ENCODE results near the gene C1QTNF6.
A peak's percentile ranks its signal among the peaks of the same experiment; 100 is the strongest.

C1QTNF6 gene

GRCh38 chr22:37162221-37163095, 25.6 kb downstream of the C1QTNF6 start:
- Histone ChIP-seq H3K9me3 (ENCODE audit: control insufficient read depth, low read length) (no peaks in the 10 kb centered on the region), H3K4me3 (ENCODE audit: insufficient read depth, low read depth, low read length, poor library complexity, severe bottlenecking) (peak overlapping the region; percentile 1), H3K27ac (ENCODE audit: insufficient read depth, low read length, poor library complexity, severe bottlenecking) (peak overlapping the region; percentile 65), H3K27me3 (replicated peaks; ENCODE audit: control insufficient read depth, insufficient read depth, low read length, poor library complexity, severe bottlenecking) (no peaks in the 10 kb centered on the region), H3K36me3 (ENCODE audit: control insufficient read depth, insufficient read depth, low read length) (no peaks in the 10 kb centered on the region), H3K4me1 (ENCODE audit: control insufficient read depth, insufficient read depth, low read length, poor library complexity, severe bottlenecking) (peaks cover 37% of the 10 kb centered on the region)
- peak; percentile 47 to 52 (median 51) for DNase-seq

- no peaks in the 10 kb centered on the region for H3K9me3 ChIP-seq (ENCODE audit: control insufficient read depth, low read length)
- no peaks in the 10 kb centered on the region for H3K27me3 ChIP-seq (replicated peaks; ENCODE audit: control insufficient read depth, insufficient read depth, low read length, poor library complexity, severe bottlenecking)
- DNase-seq: no peak
- H3K4me1 ChIP-seq (ENCODE audit: control insufficient read depth, insufficient read depth, low read length, poor library complexity, severe bottlenecking): peaks cover 28% of the 10 kb centered on the region
- H3K36me3 ChIP-seq (ENCODE audit: control insufficient read depth, insufficient read depth, low read length): no peaks in the 10 kb centered on the region
- no peak overlapping the region for H3K4me3 ChIP-seq (ENCODE audit: insufficient read depth, low read depth, low read length, poor library complexity, severe bottlenecking)
- H3K27ac ChIP-seq (ENCODE audit: insufficient read depth, low read length, poor library complexity, severe bottlenecking): peak overlapping the region; percentile 65
Observed at GRCh38 chr22:37161443-37161842, 26.6 kb downstream of the C1QTNF6 start.

- H3K9me3 ChIP-seq (ENCODE audit: control insufficient read depth, low read length): no peaks in the 10 kb centered on the region
- no peak for DNase-seq
- H3K27me3 ChIP-seq (replicated peaks; ENCODE audit: control insufficient read depth, insufficient read depth, low read length, poor library complexity, severe bottlenecking): no peaks in the 10 kb centered on the region
- H3K27ac ChIP-seq (ENCODE audit: insufficient read depth, low read length, poor library complexity, severe bottlenecking): no peak overlapping the region
- no peak overlapping the region for H3K4me3 ChIP-seq (ENCODE audit: insufficient read depth, low read depth, low read length, poor library complexity, severe bottlenecking)
- no peaks in the 10 kb centered on the region for H3K36me3 ChIP-seq (ENCODE audit: control insufficient read depth, insufficient read depth, low read length)
- peaks cover 22% of the 10 kb centered on the region for H3K4me1 ChIP-seq (ENCODE audit: control insufficient read depth, insufficient read depth, low read length, poor library complexity, severe bottlenecking)
Observed at GRCh38 chr22:37160027-37160426, 28.0 kb downstream of the C1QTNF6 start.

GRCh38 chr22:37158963-37159290, 29.1 kb downstream of the C1QTNF6 start:
- no peak for DNase-seq
- Histone ChIP-seq H3K27ac (ENCODE audit: insufficient read depth, low read length, poor library complexity, severe bottlenecking) (no peak overlapping the region), H3K4me1 (ENCODE audit: control insufficient read depth, insufficient read depth, low read length, poor library complexity, severe bottlenecking) (peaks cover 19% of the 10 kb centered on the region), H3K9me3 (ENCODE audit: control insufficient read depth, low read length) (no peaks in the 10 kb centered on the region), H3K27me3 (replicated peaks; ENCODE audit: control insufficient read depth, insufficient read depth, low read length, poor library complexity, severe bottlenecking) (no peaks in the 10 kb centered on the region), H3K36me3 (ENCODE audit: control insufficient read depth, insufficient read depth, low read length) (no peaks in the 10 kb centered on the region), H3K4me3 (ENCODE audit: insufficient read depth, low read depth, low read length, poor library complexity, severe bottlenecking) (no peak overlapping the region)

- peaks cover 7% of the 10 kb centered on the region for H3K4me1 ChIP-seq (ENCODE audit: control insufficient read depth, insufficient read depth, low read length, poor library complexity, severe bottlenecking)
- no peaks in the 10 kb centered on the region for H3K9me3 ChIP-seq (ENCODE audit: control insufficient read depth, low read length)
- no peak overlapping the region for H3K4me3 ChIP-seq (ENCODE audit: insufficient read depth, low read depth, low read length, poor library complexity, severe bottlenecking)
- DNase-seq: no peak
- no peak overlapping the region for H3K27ac ChIP-seq (ENCODE audit: insufficient read depth, low read length, poor library complexity, severe bottlenecking)
- no peaks in the 10 kb centered on the region for H3K36me3 ChIP-seq (ENCODE audit: control insufficient read depth, insufficient read depth, low read length)
- H3K27me3 ChIP-seq (replicated peaks; ENCODE audit: control insufficient read depth, insufficient read depth, low read length, poor library complexity, severe bottlenecking): no peaks in the 10 kb centered on the region
Observed at GRCh38 chr22:37157516-37158285, 30.3 kb downstream of the C1QTNF6 start.

- Histone ChIP-seq H3K27me3 (replicated peaks; ENCODE audit: control insufficient read depth, insufficient read depth, low read length, poor library complexity, severe bottlenecking) (no peaks in the 10 kb centered on the region), H3K27ac (ENCODE audit: insufficient read depth, low read length, poor library complexity, severe bottlenecking) (no peak overlapping the region)
- no peak for DNase-seq
Observed at GRCh38 chr22:37156686-37157435, 31.2 kb downstream of the C1QTNF6 start.

GRCh38 chr22:37155971-37156370, 32.1 kb downstream of the C1QTNF6 start:
- Histone ChIP-seq H3K4me1 (ENCODE audit: control insufficient read depth, insufficient read depth, low read length, poor library complexity, severe bottlenecking) (no peaks in the 10 kb centered on the region), H3K27me3 (replicated peaks; ENCODE audit: control insufficient read depth, insufficient read depth, low read length, poor library complexity, severe bottlenecking) (no peaks in the 10 kb centered on the region), H3K4me3 (ENCODE audit: insufficient read depth, low read depth, low read length, poor library complexity, severe bottlenecking) (no peak overlapping the region), H3K27ac (ENCODE audit: insufficient read depth, low read length, poor library complexity, severe bottlenecking) (no peak overlapping the region), H3K9me3 (ENCODE audit: control insufficient read depth, low read length) (no peaks in the 10 kb centered on the region), H3K36me3 (ENCODE audit: control insufficient read depth, insufficient read depth, low read length) (no peaks in the 10 kb centered on the region)
- no peak for DNase-seq

More at GRCh38 chr22:37156686-37157435, 31.2 kb downstream of the C1QTNF6 start:
- Histone ChIP-seq H3K9me3 (ENCODE audit: control insufficient read depth, low read length) (no peaks in the 10 kb centered on the region), H3K4me1 (ENCODE audit: control insufficient read depth, insufficient read depth, low read length, poor library complexity, severe bottlenecking) (no peaks in the 10 kb centered on the region), H3K4me3 (ENCODE audit: insufficient read depth, low read depth, low read length, poor library complexity, severe bottlenecking) (no peak overlapping the region), H3K36me3 (ENCODE audit: control insufficient read depth, insufficient read depth, low read length) (no peaks in the 10 kb centered on the region)

- no peak for DNase-seq
Observed at GRCh38 chr22:37154925-37155712, 32.9 kb downstream of the C1QTNF6 start.

GRCh38 chr22:37153901-37154300, 34.1 kb downstream of the C1QTNF6 start:
- no peak overlapping the region for H3K27ac ChIP-seq (ENCODE audit: insufficient read depth, low read length, poor library complexity, severe bottlenecking)
- no peaks in the 10 kb centered on the region for H3K9me3 ChIP-seq (ENCODE audit: control insufficient read depth, low read length)
- DNase-seq: no peak
- no peaks in the 10 kb centered on the region for H3K27me3 ChIP-seq (replicated peaks; ENCODE audit: control insufficient read depth, insufficient read depth, low read length, poor library complexity, severe bottlenecking)
- no peak overlapping the region for H3K4me3 ChIP-seq (ENCODE audit: insufficient read depth, low read depth, low read length, poor library complexity, severe bottlenecking)
- H3K4me1 ChIP-seq (ENCODE audit: control insufficient read depth, insufficient read depth, low read length, poor library complexity, severe bottlenecking): peaks cover 11% of the 10 kb centered on the region
- H3K36me3 ChIP-seq (ENCODE audit: control insufficient read depth, insufficient read depth, low read length): no peaks in the 10 kb centered on the region

More at GRCh38 chr22:37154925-37155712, 32.9 kb downstream of the C1QTNF6 start:
- Histone ChIP-seq H3K27me3 (replicated peaks; ENCODE audit: control insufficient read depth, insufficient read depth, low read length, poor library complexity, severe bottlenecking) (no peaks in the 10 kb centered on the region), H3K36me3 (ENCODE audit: control insufficient read depth, insufficient read depth, low read length) (no peaks in the 10 kb centered on the region), H3K4me1 (ENCODE audit: control insufficient read depth, insufficient read depth, low read length, poor library complexity, severe bottlenecking) (peaks cover 1% of the 10 kb centered on the region), H3K27ac (ENCODE audit: insufficient read depth, low read length, poor library complexity, severe bottlenecking) (no peak overlapping the region), H3K9me3 (ENCODE audit: control insufficient read depth, low read length) (no peaks in the 10 kb centered on the region), H3K4me3 (ENCODE audit: insufficient read depth, low read depth, low read length, poor library complexity, severe bottlenecking) (no peak overlapping the region)
